GM21619 (cell line): ENCODE data around the gene GOLGA6A.
"Not testable (repeated sequence)": the region's sequence is repeated elsewhere in the genome, so short reads cannot be mapped to it uniquely, and the experiment has no call there.

Experiments used
- ATAC-seq: cut with Tn5 transposase; IDR thresholded peaks from one replicate; pipeline ENCODE4 v1.9.1; 2021; ENCODE audit not compliant: unreplicated experiment

GOLGA6A gene

DNA sequence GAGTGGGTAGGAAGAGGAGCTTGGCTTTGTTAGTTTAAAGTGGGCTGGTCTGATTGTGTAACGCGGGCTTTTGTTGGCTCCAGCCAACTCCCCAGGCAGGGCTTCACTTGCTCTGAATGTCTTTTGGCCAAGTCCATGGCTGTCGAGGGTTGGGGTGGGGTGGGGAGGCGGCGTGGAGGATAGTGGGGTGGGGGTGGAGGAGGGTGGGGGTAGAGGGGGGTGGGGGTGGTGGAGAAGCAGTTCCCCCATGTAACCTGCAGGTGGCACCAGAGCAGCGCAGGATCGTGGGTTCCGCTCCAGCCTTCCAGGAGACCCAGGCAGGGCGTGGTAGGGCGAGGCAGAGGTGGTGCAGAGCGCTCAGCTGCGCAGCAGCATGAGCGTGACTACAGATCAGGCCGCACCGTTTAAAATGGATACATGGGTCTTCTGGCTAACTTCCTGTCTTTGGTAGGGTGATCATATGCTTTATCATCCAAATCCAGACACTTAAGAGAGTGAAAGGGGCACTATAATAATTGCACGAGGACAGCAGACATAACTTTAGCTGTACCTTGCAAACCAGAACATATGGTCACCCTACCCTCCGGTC, 28.3 kb downstream of the GOLGA6A start:
- no peak for ATAC-seq

DNA sequence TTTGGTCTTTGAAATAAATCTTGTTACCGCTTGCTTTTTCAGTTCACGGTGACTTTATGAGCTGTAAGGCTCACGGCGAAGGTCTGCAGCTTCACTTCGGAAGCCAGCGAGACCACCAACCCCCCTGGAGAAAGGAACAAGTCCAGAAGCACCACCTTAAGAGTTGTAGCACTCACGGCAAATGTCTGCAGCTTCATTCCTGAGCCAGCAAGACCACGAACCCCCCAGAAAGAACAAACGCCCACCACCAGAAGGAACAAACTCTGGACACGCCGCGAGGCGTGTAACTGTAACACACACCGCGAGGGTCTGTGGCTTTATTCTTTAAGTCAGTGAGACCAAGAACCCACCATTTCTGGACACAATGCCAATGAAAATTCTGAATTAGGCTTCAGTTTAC, 28.8 kb downstream of the GOLGA6A start:
- no peak for ATAC-seq

DNA sequence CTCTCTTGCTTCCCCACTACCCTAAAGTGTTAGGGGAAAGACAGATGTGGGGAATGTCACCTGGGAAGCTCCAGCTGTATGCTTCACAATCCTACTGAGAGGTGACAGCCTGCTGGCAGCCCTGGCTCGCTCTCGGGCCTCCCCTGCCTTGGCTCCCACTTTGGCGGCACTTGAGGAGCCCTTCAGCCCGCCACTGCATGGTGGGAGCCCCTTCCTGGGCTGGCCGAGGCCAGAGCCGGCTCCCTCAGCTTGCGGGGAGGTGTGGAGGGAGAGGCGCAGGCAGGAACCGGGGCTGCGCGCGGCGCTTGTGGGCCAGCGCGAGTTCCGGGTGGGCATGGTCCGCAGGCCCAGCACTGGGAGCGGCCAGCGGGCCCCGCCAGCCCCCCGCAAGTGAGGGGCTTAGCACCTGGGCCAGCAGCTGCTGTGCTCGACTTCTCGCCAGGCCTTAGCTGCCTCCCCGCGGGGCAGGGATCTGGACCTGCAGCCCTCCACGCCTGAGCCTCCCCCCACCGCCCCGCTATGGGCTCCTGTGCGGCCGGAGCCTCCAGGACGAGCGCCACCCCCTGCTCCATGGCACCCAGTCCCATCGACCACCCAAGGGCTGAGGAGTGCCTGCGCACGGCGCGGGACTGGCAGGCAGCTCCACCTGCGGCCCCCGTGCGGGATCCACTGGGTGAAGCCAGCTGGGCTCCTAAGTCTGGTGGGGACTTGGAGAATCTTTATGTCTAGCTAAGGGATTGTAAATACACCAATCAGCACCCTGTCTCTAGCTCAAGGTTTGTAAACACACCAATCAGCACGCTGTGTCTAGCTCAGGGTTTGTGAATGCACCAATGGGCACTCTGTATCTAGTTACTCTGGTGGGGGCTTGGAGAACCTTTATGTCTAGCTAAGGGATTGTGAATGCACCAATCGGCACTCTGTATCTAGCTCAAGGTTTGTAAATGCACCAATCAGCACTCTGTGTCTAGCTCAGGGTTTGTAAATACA, 29.8 kb downstream of the GOLGA6A start:
- not testable (repeated sequence) for ATAC-seq

DNA sequence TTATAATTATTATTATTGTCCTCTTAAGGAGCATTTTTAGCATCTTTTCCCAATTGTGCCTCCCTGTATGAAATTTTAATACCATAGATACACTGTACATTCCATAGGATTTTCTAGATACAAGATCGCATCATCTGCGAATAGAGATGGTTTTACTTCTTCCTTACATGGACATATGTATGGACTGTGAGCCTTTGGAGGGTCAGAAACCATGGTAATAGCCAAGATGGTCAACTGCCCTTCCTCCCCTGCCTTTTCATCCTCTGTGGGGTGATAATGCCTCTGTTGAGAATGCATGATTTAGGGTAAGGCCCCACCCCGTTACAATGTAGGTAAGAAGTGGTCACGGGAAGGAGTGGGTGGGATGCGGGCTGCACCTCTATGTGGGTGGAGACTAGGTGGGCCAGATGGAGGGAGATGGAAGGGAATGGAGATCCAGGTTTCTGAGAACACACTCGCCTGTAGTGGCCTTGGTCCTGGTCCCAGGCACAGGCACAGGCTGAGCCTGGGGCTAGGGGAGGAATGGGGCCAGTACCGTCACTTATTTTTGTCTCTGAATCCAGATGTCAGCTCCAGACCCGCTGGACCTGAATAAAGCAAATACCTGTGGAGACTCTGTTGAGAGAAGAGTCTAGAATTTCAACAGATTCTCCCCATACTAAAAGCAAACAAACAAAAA, 31.7 kb downstream of the GOLGA6A start:
- ATAC-seq, result no peak

DNA sequence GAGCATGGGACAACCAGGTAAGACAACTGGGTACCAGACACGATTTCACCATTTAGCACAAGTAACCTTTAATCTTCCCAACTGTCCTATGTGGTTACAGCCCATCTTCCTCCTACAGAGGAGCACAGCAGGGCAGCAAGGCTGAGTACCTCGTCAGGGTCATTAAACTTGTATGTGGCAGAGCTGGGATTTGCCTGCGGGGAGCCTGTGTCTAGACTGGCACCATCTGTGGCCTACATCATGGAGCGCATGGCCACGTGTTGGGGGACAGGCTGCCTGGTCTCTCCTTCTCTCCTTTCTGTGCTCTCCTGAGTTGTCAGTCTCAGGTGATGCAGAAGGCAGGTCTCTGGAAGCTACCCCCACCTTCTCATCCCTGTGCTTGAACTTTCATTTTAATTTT, 32.2 kb downstream of the GOLGA6A start:
- no peak for ATAC-seq

DNA sequence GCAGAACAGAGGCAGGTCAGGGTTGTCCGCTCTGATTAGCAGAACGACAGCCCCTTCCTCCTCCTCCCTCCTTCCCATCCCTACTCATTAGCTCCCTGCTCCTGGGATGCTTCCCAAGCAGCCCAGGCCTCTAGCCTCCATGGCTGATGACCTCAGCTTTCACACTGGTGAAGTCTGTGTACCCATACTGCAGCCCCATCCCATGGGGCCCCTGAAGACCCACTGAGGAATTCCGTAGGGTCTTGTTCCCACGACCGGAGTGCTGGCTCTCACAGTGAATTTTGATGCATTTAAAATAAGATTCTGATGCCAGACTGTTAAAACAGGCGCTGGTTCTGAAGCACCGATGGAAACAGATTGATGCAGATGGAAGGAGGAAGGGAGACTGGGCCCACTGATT, 36.1 kb downstream of the GOLGA6A start:
- ATAC-seq, result no peak

DNA sequence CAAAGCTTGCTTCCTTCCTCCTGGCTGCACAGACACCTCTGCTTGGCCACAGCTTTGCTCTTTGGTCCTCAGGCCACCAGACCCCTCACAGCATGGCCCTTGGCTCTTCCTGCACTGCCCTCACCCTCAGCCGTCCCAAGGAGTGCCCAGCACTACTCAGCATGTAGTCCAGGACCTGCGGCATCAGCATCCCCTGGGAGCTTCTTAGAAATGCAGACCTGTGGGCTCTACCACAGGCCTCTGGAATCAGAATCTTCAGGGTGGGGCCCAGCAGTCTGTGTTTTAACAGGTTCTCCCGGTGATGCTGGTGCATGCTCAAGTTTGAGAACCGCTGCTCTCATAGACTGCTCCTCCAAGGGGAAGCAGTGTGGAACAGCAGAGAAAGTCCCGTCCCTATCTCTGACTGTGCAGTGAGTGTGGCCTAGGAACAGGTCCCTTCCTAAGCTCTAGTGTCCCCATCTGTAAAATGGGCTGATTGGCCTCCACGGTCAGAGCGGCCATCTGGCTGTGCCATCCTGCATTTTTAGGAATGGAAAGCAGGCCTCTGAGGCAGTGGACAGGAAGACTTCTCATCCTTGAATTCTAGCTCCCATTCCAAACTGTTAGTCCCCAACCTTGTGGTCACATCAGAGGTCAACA, 36.6 kb downstream of the GOLGA6A start:
- no peak for ATAC-seq

DNA sequence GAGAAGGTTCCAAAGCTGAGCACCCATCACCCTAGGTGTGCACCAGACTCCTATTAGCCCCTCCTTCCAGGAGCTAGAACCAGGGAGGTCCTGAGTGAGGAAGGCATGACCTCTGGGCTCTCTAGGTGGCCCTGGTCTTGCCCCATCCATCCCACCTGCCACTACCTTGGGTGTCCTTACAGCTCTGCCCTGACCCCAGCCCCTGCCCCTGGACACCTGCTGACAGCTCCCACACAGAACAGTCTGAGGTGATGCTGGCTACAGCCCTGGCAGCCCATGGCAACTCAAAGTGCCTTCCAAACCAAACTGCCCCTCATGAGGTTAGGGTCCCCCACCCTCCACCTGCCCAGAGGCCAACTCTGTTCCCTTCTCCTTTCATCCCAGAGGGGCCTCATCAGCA, 37.2 kb downstream of the GOLGA6A start:
- no peak for ATAC-seq

DNA sequence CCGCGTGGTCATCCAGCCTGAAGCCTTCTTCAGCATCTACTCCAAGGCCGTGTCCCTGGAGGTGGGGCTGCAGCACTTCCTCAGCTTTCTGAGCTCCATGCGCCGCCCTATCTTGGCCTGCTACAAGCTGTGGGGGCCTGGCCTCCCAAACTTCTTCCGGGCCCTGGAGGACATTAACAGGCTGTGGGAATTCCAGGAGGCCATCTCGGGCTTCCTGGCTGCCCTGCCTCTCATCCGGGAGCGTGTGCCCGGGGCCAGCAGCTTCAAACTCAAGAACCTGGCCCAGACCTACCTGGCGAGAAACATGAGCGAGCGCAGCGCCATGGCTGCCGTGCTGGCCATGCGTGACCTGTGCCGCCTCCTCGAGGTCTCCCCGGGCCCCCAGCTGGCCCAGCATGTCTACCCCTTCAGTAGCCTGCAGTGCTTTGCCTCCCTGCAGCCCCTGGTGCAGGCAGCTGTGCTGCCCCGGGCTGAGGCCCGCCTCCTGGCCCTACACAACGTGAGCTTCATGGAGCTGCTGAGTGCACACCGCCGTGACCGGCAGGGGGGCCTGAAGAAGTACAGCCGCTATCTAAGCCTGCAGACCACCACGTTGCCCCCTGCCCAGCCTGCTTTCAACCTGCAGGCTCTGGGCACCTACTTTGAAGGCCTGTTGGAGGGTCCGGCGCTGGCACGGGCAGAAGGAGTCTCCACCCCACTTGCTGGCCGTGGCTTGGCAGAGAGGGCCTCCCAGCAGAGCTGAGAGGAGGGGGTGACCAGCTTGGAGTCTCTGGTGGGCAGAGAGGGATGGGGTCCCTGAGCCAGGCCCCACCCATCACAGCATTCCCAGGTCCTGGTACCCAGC, 37.9 kb downstream of the GOLGA6A start:
- ATAC-seq, result no peak

DNA sequence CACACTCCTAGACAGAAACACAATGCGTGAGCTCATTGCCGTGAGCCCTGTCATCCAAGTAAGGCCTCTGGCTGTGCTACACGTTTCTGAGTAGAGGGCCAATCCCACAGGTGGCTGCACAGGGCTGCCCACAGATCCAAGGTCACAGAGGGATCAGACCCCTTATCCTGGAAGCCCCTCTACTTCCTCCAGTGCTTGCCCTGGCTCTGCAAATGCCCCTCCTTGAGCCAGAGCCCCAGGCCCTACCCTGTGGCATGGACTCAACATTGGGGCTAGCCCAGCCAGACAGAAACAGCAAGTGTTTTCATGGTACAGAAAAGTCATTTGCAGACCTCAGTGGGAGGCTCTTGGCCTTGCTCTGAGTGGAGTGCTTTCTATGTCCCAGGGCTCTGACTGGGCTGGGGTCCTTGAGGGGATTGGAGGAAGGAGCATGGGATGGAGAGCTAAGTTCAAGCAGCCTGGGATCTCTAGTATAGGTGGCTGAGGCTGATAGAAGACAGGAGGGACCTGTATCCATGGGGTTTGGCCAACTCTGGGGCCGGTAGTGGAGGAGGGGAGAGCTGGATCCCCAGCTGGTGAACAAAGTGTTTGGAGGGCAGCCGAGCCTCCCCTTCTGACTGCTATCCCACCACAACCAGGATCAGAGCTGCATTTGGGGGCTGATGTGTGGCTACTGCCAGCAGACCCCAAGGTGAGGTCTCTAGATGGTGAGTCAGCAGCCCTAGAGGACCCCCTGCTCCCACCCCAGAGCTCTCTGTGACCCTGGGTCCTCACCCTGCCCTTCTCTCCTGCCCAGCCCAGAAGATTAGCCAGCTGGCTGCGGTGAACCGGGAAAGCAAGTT, 38.7 kb downstream of the GOLGA6A start:
- ATAC-seq, result no peak

DNA sequence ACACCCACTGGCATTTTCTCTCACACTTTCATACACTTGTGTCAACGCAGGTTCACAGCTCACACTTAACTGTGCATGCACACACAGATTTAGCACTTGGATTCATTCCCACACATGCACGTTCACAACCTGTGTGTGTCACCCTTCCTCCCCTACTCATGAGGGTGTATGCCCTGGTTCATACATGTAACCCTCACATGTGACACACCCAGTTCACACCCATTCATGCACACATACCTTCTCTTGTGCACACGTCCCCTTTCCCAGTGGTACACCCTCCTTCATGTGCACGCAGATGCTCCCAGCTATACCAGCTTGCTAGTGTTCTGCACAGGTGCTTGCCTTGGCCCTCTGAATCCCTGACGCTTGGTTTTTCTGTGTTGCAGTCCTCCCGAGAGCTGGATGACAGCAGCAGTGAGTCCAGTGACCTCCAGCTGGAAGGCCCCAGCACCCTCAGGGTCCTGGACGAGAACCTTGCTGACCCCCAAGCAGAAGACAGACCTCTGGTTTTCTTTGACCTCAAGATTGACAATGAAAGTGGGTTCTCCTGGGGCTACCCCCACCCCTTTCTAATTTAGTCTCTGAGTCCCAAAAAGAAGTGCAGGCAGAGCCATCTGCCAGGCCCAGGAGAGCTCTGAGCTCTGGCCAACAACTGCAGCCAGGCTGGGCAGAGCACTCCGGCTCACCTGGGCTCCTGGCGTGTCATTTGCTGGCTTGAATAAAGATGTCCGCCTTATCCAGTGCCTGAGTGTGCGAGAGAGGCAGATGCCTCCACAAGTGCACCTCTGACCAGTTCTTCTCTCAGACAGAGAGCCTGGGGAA, 39.5 kb downstream of the GOLGA6A start:
- ATAC-seq, result no peak

DNA sequence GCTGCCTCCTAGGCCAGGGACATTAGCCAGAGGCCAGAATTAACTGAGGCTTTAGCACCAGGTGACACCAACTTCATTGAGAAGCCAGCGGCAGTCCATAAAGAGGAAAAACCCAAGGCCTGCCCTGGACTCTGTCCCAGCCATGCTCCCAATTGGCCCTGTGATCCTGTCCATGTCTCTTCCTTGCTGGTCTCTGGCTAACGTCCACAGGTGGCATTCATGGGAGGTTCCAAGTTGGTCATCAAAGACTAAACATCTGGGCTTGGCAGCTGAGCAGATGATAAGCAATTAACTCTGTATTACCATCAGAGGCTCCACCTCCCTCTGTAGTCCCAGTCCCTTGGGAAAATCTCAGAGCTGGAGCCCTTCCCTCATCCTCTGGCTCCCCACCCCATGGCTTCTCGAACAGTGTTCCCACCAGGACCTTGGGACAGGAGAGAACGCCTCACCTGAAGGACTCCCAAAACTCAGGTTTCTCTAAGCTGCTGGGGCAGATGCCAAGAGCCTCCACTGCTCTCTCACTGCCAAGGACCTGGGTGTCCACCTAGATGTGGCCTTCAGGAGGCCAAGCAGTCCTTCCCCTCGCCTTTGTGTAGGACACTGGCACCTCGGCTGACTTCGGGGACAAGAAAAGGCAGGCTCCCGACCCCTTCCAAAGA, 40.4 kb downstream of the GOLGA6A start:
- ATAC-seq, result no peak

DNA sequence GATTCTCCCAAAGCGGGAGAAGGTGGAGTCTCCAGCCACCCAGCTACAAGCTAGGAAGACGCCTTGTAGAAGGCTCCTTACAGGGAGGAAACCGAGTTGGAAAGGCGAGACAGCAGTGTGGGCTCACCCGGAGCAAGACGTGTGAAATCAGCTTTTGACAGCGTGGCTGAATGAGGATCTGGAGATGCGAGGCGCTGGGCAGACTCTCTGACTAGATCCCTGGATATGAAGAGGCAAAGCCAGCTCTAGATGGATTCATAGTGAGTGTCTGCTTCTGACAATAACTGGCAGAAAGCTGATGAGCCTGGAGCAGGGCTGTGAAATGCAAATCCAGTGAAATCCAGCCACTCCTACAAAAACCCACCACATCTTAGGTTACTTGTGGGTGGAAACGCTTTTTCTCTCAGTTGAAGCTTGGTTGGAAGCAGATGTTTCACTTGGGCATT, 41.0 kb downstream of the GOLGA6A start:
- ATAC-seq, result no peak

DNA sequence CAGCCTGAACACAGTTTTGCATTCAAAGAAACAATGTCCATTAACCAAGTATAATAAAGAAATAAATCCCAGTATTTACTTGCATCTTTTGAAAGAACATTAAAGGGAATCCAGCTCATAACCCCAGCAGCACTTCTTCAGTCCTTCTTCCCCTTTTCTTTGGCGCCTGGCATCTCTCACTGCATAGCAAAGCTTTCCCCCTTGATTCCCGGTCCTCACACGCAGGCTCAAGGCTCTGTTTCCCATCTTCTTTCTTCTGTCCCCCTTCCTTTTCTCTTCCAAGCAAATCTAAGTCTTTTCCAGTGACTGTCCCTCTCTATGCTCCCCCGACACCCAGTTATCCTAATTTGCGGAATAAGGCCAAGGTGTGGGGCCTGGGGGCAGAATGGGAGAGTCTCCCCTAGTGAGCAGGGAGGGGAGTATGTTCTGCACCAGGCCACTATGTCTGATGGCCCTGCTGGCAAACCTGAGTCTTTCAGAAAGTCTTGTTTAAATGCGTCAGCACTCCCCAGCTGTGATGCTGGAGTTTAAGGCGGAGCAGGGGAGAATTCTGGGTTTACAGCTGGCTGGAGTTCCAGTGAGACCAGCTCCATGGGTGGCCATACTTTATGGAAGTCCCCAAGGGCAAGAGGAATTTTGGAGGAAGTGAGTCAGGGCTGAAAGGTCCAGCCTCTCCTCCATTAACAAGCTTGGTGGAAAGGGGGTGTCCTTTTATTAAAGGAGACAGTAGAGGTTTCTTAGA, 42.1 kb downstream of the GOLGA6A start:
- no peak for ATAC-seq

DNA sequence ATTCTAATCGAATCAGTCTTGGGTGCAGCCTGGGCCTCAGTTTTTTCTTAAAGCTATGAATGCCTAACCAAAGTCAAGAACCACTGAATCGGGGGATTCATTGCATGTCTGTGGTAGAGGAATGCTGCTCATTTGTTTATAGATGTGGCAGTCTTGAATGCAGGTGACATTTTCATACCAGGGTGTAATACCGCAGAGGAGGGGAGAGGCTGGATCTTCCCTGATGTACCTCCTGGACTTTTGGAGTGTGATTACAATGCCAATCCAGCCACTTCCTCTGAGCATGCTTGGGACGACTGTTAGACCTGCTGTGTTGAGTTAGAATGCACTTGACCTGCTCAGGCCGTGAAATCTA, 42.7 kb downstream of the GOLGA6A start:
- no peak for ATAC-seq

DNA sequence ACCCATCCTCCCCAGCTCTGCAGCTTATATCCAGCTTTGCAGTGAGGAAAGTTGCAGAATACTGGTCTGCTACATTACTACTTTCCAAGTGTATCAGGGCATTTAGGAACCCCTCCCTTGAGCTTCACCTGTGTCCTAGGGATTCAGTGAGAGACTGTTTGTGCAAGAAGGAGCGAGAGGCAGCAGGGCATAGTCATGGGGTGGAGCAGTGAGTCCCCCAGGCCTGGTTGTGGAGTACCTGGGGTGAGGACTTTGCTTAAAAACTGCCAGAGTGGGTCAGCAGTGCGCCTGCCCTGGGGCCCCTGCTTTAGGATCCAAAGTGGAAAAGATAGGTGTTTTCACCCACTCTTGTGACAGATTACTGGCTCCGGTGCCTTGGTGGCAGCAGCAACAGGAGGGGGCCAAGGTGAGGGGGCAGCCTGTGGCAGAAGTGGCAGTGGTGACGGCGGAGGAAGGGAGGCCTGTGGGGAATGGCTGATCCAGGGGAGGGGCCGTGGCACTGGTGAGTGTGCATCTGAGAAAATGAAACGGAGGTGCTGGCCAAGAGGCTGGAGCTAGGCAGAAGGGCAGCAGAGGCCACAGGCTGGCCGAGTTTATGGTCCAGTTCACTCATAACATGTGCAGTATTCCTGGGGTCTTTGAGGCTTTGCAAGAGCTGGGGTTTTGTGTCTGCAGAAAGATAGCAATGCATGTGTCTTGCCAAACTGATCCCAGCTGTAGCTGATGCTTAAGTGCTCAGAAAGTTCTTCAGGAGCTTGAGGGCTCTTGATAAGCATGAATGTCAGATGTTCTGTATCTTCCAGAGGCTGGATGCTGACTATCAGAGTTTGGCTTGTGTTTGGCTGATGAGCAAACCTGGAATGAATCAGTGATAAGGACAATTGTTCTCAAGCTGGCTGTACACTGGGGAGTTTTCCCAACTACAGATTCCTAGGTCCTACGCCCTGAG, 43.4 kb downstream of the GOLGA6A start:
- ATAC-seq, result no peak
